ENCODE results near the gene ZNF783. TPM values are rescaled to one million over a fixed set of nuclear protein-coding genes. Genes with fewer than 3 reads are reported as not detected.

The ZNF783 gene
- total RNA-seq, 1 experiment from 2014 or later: 9.9 TPM

- ChIA-PET CTCF (interaction anchor here (1.5 kb wide), 1 partner anchor 24 kb away, joined by 4 read pairs; the partner anchor contains the start of gene ZNF783), POLR2A (no interaction called here)
- H3K4me3 Mint-ChIP-seq: no peak overlapping the region
- peaks cover 11% of the 10 kb centered on the region for H3K4me1 Mint-ChIP-seq
- ATAC-seq: no peak
- TF ChIP-seq ZNF671 (CRISPR knock-in tag; IDR thresholded peaks at IDR 0.05): no peak
- TF ChIP-seq NFATC4 (CRISPR knock-in tag; IDR thresholded peaks at IDR 0.05): no peak
- no peak for TF ChIP-seq NFE2L1 (CRISPR knock-in tag; IDR thresholded peaks at IDR 0.05)
- no peak for TF ChIP-seq USF2 (CRISPR knock-in tag; IDR thresholded peaks at IDR 0.05)
- no peak for TF ChIP-seq CREB1 (CRISPR knock-in tag; IDR thresholded peaks at IDR 0.05)
- no peak for TF ChIP-seq ATF1 (CRISPR knock-in tag; IDR thresholded peaks at IDR 0.05)
- TF ChIP-seq ZNF423 (CRISPR knock-in tag; IDR thresholded peaks at IDR 0.05): no peak
- TF ChIP-seq AR (CRISPR knock-in tag; IDR thresholded peaks at IDR 0.05): no peak
- no peak for TF ChIP-seq FOXK1 (CRISPR knock-in tag; IDR thresholded peaks at IDR 0.05)
- TF ChIP-seq ERG (CRISPR knock-in tag; IDR thresholded peaks at IDR 0.05): no peak
- TF ChIP-seq OVOL2 (CRISPR knock-in tag; IDR thresholded peaks at IDR 0.05; ENCODE audit: borderline replicate concordance): no peak
- no peak for TF ChIP-seq FOXP1 (CRISPR knock-in tag; IDR thresholded peaks at IDR 0.05; ENCODE audit: borderline replicate concordance)
- TF ChIP-seq ELF4 (CRISPR knock-in tag; IDR thresholded peaks at IDR 0.05; ENCODE audit: low read depth): no peak
- TF ChIP-seq PRDM15 (CRISPR knock-in tag; IDR thresholded peaks at IDR 0.05): no peak
- no peak for TF ChIP-seq JAZF1 (CRISPR knock-in tag; IDR thresholded peaks at IDR 0.05)
- TF ChIP-seq CTCF (IDR thresholded peaks at IDR 0.05): no peak
- no peak for TF ChIP-seq ZNF396 (CRISPR knock-in tag; IDR thresholded peaks at IDR 0.05; ENCODE audit: borderline replicate concordance)
- no peak for TF ChIP-seq ZNF532 (CRISPR knock-in tag; IDR thresholded peaks at IDR 0.05; ENCODE audit: borderline replicate concordance)
- peaks cover 7% of the 10 kb centered on the region for H3K36me3 Mint-ChIP-seq
- H3K27ac Mint-ChIP-seq: no peak overlapping the region
- peaks cover 17% of the 10 kb centered on the region for H3K27me3 Mint-ChIP-seq (ENCODE audit: low read depth)
- DNase-seq (ENCODE audit: low spot score): no peak
- H3K9me3 Mint-ChIP-seq: peaks cover 8% of the 10 kb centered on the region
Observed at GRCh38 chr7:149237502-149237901, 24.5 kb upstream of the ZNF783 start.
